Loucy (cell line): ENCODE measurements around the gene TRIM39.

ENCODE experiments used
- H2AFZ ChIP-seq: fragments of 200-600 bp; sonication (generic); 2 replicates; pipeline ENCODE4 v1.6.0; 2016; ENCODE audit warnings: antibody characterized with exemption, mild to moderate bottlenecking, low read length, moderate library complexity
- H3F3A ChIP-seq: fragments of 200-600 bp; 2 replicates; pipeline ENCODE4 v1.6.0; 2016; ENCODE audit warnings: antibody characterized with exemption, low read depth, mild to moderate bottlenecking
- H3K27me3 ChIP-seq: fragments of 200-600 bp; sonication (generic); 2 replicates; pipeline ENCODE4 v1.6.1; 2014; ENCODE audit warnings: low read length, mild to moderate bottlenecking; ENCODE audit not compliant: insufficient read depth, poor library complexity, severe bottlenecking
- H3K36me3 ChIP-seq: fragments of 200-600 bp; sonication (generic); 2 replicates; pipeline ENCODE4 v1.6.1; 2016; ENCODE audit warnings: low read length; ENCODE audit not compliant: insufficient read depth
- H3K4me1 ChIP-seq: fragments of 200-600 bp; sonication (generic); 2 replicates; pipeline ENCODE4 v1.5.1; 2014; ENCODE audit warnings: low read length, mild to moderate bottlenecking; ENCODE audit not compliant: insufficient read depth, poor library complexity, severe bottlenecking
- H3K4me2 ChIP-seq: fragments of 200-600 bp; sonication (generic); 2 replicates; pipeline ENCODE4 v1.6.0; 2014; ENCODE audit warnings: antibody characterized with exemption, low read length, low read depth, mild to moderate bottlenecking; ENCODE audit not compliant: poor library complexity, severe bottlenecking
- H3K4me3 ChIP-seq: fragments of 200-600 bp; sonication (generic); 2 replicates; pipeline ENCODE4 v1.5.1; 2014; ENCODE audit warnings: low read length, mild to moderate bottlenecking, mixed read lengths; ENCODE audit not compliant: poor library complexity, severe bottlenecking
- H3K79me2 ChIP-seq: fragments of 200-600 bp; sonication (generic); 2 replicates; pipeline ENCODE4 v1.6.1; 2014; ENCODE audit warnings: low read length; ENCODE audit not compliant: insufficient read depth
- H3K9ac ChIP-seq: fragments of 200-600 bp; sonication (generic); 2 replicates; pipeline ENCODE4 v1.6.0; 2014; ENCODE audit warnings: mild to moderate bottlenecking, low read depth, low read length, moderate library complexity; ENCODE audit not compliant: poor library complexity, severe bottlenecking
- H3K9me2 ChIP-seq: fragments of 200-600 bp; sonication (generic); replicated peaks from 2 replicates; pipeline ENCODE4 v1.6.1; 2016; ENCODE audit warnings: low read depth, low read length, mixed read lengths
- H3K9me3 ChIP-seq: fragments of 200-600 bp; sonication (generic); 2 replicates; pipeline ENCODE4 v1.6.1; 2014; ENCODE audit warnings: mild to moderate bottlenecking, antibody characterized with exemption, low read length, low read depth; ENCODE audit not compliant: insufficient read depth
- H4K20me1 ChIP-seq: fragments of 200-600 bp; sonication (generic); 2 replicates; pipeline ENCODE4 v1.6.0; 2014; ENCODE audit warnings: antibody characterized with exemption, low read length, mild to moderate bottlenecking; ENCODE audit not compliant: insufficient read depth, poor library complexity, severe bottlenecking
- CTCF ChIP-seq: fragments of 200-600 bp; sonication (generic); conservative IDR thresholded peaks from 2 replicates; pipeline ENCODE4 v1.5.1; 2014; ENCODE audit warnings: mild to moderate bottlenecking, antibody characterized with exemption, low read length
- EZH2phosphoT487 ChIP-seq: fragments of 200-600 bp; IDR thresholded peaks from 2 replicates; pipeline ENCODE4 v1.6.1; 2018; ENCODE audit warnings: antibody characterized with exemption, mild to moderate bottlenecking, moderate library complexity, borderline replicate concordance

TRIM39 gene

GRCh38 chr6:30360139-30360538, 33.4 kb downstream of the TRIM39 start:
- no peak overlapping the region for H2AFZ ChIP-seq
- H3K4me1 ChIP-seq: no peaks in the 10 kb centered on the region
- H3K9me2 ChIP-seq: no peaks in the 10 kb centered on the region
- H4K20me1 ChIP-seq: no peaks in the 10 kb centered on the region
- no peaks in the 10 kb centered on the region for H3K9me3 ChIP-seq
- H3K4me2 ChIP-seq: no peak overlapping the region
- peaks cover 1% of the 10 kb centered on the region for H3K27me3 ChIP-seq
- no peaks in the 10 kb centered on the region for H3K79me2 ChIP-seq
- TF ChIP-seq CTCF: no peak
- TF ChIP-seq EZH2phosphoT487: no peak
- no peak overlapping the region for H3K9ac ChIP-seq
- H3K4me3 ChIP-seq: no peak overlapping the region
- H3F3A ChIP-seq: no peaks in the 10 kb centered on the region
- H3K36me3 ChIP-seq: no peaks in the 10 kb centered on the region

GRCh38 chr6:30361661-30362060, 34.9 kb downstream of the TRIM39 start:
- no peaks in the 10 kb centered on the region for H3K36me3 ChIP-seq
- peaks cover 16% of the 10 kb centered on the region for H3K27me3 ChIP-seq
- no peaks in the 10 kb centered on the region for H3K79me2 ChIP-seq
- H3K4me2 ChIP-seq: no peak overlapping the region
- H4K20me1 ChIP-seq: no peaks in the 10 kb centered on the region
- H3K4me1 ChIP-seq: no peaks in the 10 kb centered on the region
- TF ChIP-seq CTCF (no peak), EZH2phosphoT487 (no peak)
- no peak overlapping the region for H2AFZ ChIP-seq
- no peak overlapping the region for H3K4me3 ChIP-seq
- no peaks in the 10 kb centered on the region for H3K9me2 ChIP-seq
- no peaks in the 10 kb centered on the region for H3F3A ChIP-seq
- H3K9ac ChIP-seq: no peak overlapping the region
- no peaks in the 10 kb centered on the region for H3K9me3 ChIP-seq

GRCh38 chr6:30363459-30363858, 36.7 kb downstream of the TRIM39 start:
- TF ChIP-seq EZH2phosphoT487: no peak
- no peak for TF ChIP-seq CTCF
- H3K9me3 ChIP-seq: no peaks in the 10 kb centered on the region
- H3K4me2 ChIP-seq: no peak overlapping the region
- H3K4me3 ChIP-seq: no peak overlapping the region
- H3K9me2 ChIP-seq: no peaks in the 10 kb centered on the region
- no peaks in the 10 kb centered on the region for H3K79me2 ChIP-seq
- H3K9ac ChIP-seq: no peak overlapping the region
- H3K4me1 ChIP-seq: no peaks in the 10 kb centered on the region
- no peak overlapping the region for H2AFZ ChIP-seq
- no peaks in the 10 kb centered on the region for H3K36me3 ChIP-seq
- peaks cover 20% of the 10 kb centered on the region for H3K27me3 ChIP-seq
- H3F3A ChIP-seq: no peaks in the 10 kb centered on the region
- no peaks in the 10 kb centered on the region for H4K20me1 ChIP-seq
